ENCODE data around the gene NUP210L.

GRCh38 chr1:153951183-153951582 is 203.7 kb downstream of the NUP210L start:
- no peak for TF ChIP-seq CTCF (IDR thresholded peaks at IDR 0.05)
- no peak for TF ChIP-seq POLR2A (IDR thresholded peaks at IDR 0.05)

Data from heart left ventricle (tissue), 13 donors.